K562 (cell line): ENCODE results near the gene CCDC171. TPM values are rescaled to one million over a fixed set of nuclear protein-coding genes. Genes with fewer than 3 reads are reported as not detected.

Experiments used
- ATAC-seq: fragments of 200-7000 bp; cut with Tn5 transposase; 3 replicates; pipeline ENCODE4 v1.9.1; 2020; ENCODE audit warnings: moderate library complexity
- BruUV-seq: library from RNA; stranded (reverse); fragments of 400-500 nt; replicated peaks from 2 replicates; lab custom pipeline; 2021; lab: Mats Ljungman, UMichigan
- CTCF ChIA-PET: fragments of 300-600 bp; formaldehyde crosslinking; extraction: SDS; loops from one replicate; lab custom pipeline; 2021; ENCODE audit warnings: low intra/inter-chr PET ratio; lab: Yijun Ruan, JAX
- POLR2A ChIA-PET: fragments of 300-600, 350-650 bp; sonication (Branson Sonifier 250); formaldehyde crosslinking; extraction: SDS; loops from one replicate; lab custom pipeline; 2021; ENCODE audit warnings: antibody characterized with exemption, inconsistent platforms; lab: Yijun Ruan, JAX
- DNase-seq, 4 experiments: peaks; one replicate each; pipeline versions ENCODE4 v3.0.0 to v3.0.0-alpha.2; 2011 to 2018; ENCODE audit warnings: low spot score in 3 of 4, mixed read lengths in 3 of 4; ENCODE audit errors: extremely low read depth in 1 of 4
- FAIRE-seq: peaks from 2 replicates; lab custom pipeline; 2011; peaks lifted over from hg19 to GRCh38; lab: Jason Lieb, UNC
- H2AFZ ChIP-seq: 2 replicates; pipeline ENCODE4 v1.6.0; 2011; ENCODE audit warnings: low read depth, low read length, control low read depth, inconsistent platforms
- H3K27ac ChIP-seq: fragments of 200-600 bp; 3 replicates; pipeline ENCODE4 v1.8.0; 2011; ENCODE audit warnings: low read depth, mild to moderate bottlenecking, control low read depth, inconsistent platforms, low read length, moderate library complexity, mixed read lengths; ENCODE audit errors: extremely low read depth
- H3K27me3 ChIP-seq, 2 experiments: fragments of 300-600 bp in 1 of 2; 2 replicates in 1 of 2; 3 replicates in 1 of 2; pipeline versions ENCODE4 v1.6.0 to v1.8.0; 2011; ENCODE audit warnings: inconsistent platforms in 2 of 2, low read length in 2 of 2, mild to moderate bottlenecking in 1 of 2, mixed read lengths in 1 of 2, moderate library complexity in 1 of 2; ENCODE audit not compliant: control insufficient read depth in 2 of 2, insufficient read depth in 2 of 2
- H3K36me3 ChIP-seq: fragments of 300-600 bp; 3 replicates; pipeline ENCODE4 v1.8.0; 2011; ENCODE audit warnings: mild to moderate bottlenecking, low read length, inconsistent platforms; ENCODE audit not compliant: control insufficient read depth, insufficient read depth
- H3K4me1 ChIP-seq, 2 experiments: fragments of 200-600 bp in 1 of 2; replicated peaks in 1 of 2; 2 replicates in 1 of 2; 3 replicates in 1 of 2; pipeline versions ENCODE4 v1.5.1 to v1.8.0; 2011; ENCODE audit warnings: inconsistent platforms in 2 of 2, low read length in 2 of 2, mild to moderate bottlenecking in 1 of 2, mixed read lengths in 1 of 2, moderate library complexity in 1 of 2; ENCODE audit not compliant: control insufficient read depth in 2 of 2, insufficient read depth in 2 of 2
- H3K4me2 ChIP-seq: 2 replicates; pipeline ENCODE4 v1.6.1; 2011; ENCODE audit warnings: low read length, control low read depth, inconsistent platforms, mixed read lengths; ENCODE audit not compliant: insufficient read depth
- H3K4me3 ChIP-seq: fragments of 200-600 bp; sonication (generic), shearing (Covaris generic); 2 replicates; pipeline ENCODE4 v1.5.1; 2016; ENCODE audit warnings: control low read depth, inconsistent platforms
- H3K79me2 ChIP-seq: fragments of 200-600 bp; 3 replicates; pipeline ENCODE4 v1.8.0; 2011; ENCODE audit warnings: low read length, inconsistent platforms; ENCODE audit not compliant: control insufficient read depth, insufficient read depth
- H3K9ac ChIP-seq, 2 experiments: 2 replicates each; pipeline versions ENCODE4 v1.6.0 to v1.6.1; 2011; ENCODE audit warnings: low read depth in 2 of 2, low read length in 2 of 2, control low read depth in 1 of 2, inconsistent platforms in 1 of 2, mild to moderate bottlenecking in 1 of 2, mixed read lengths in 1 of 2; ENCODE audit not compliant: insufficient read depth in 1 of 2
- H3K9me1 ChIP-seq: one replicate; pipeline ENCODE4 v1.6.0; 2011; ENCODE audit warnings: inconsistent platforms, mild to moderate bottlenecking, low read length, moderate library complexity; ENCODE audit not compliant: control insufficient read depth, insufficient read depth
- H3K9me3 ChIP-seq: replicated peaks from 2 replicates; pipeline ENCODE4 v1.5.1; 2011; ENCODE audit warnings: low read depth, low read length, inconsistent platforms; ENCODE audit not compliant: control insufficient read depth, insufficient read depth
- H4K20me1 ChIP-seq: replicated peaks from 2 replicates; pipeline ENCODE4 v1.6.1; 2011; ENCODE audit warnings: low read length, inconsistent platforms, mixed read lengths; ENCODE audit not compliant: control insufficient read depth, insufficient read depth
- ASH1L ChIP-seq: fragments of 450-650 bp; IDR thresholded peaks from 2 replicates; pipeline ENCODE4 v1.6.1; 2018; ENCODE audit warnings: borderline replicate concordance, mild to moderate bottlenecking, low read depth; ENCODE audit not compliant: partially characterized antibody
- CCNT2 ChIP-seq: IDR thresholded peaks from 2 replicates; pipeline ENCODE4 v1.6.1; 2011; ENCODE audit warnings: borderline replicate concordance, low read depth, mild to moderate bottlenecking, moderate library complexity, mixed read lengths, low read length; ENCODE audit not compliant: insufficient read length; ENCODE audit errors: extremely low read depth
- ILK ChIP-seq: fragments of 450-650 bp; IDR thresholded peaks from 2 replicates; pipeline ENCODE4 v1.6.1; 2016; ENCODE audit warnings: missing genetic modification characterization, low read depth, mild to moderate bottlenecking, missing compliant biosample characterization, moderate library complexity, borderline replicate concordance
- NRF1 ChIP-seq, 2 experiments: fragments of 450-650 bp; IDR thresholded peaks in 1 of 2; conservative IDR thresholded peaks in 1 of 2; 2 replicates each; pipeline ENCODE4 v1.6.1; 2014; ENCODE audit warnings: mild to moderate bottlenecking in 2 of 2
- ZFX ChIP-seq: sonication (generic); formaldehyde crosslinking; IDR thresholded peaks from 2 replicates; pipeline ENCODE4 v1.8.0; 2022; ENCODE audit warnings: mild to moderate bottlenecking, missing genetic modification reagents, moderate library complexity
- ZNF174 ChIP-seq: fragments of 250-450 bp; sonication (Bioruptor Pico); IDR thresholded peaks from 2 replicates; pipeline ENCODE4 v1.4.0; 2020; ENCODE audit warnings: mild to moderate bottlenecking
- ZNF253 ChIP-seq: fragments of 250-450 bp; sonication (Bioruptor Pico); conservative IDR thresholded peaks from 2 replicates; pipeline ENCODE4 v1.6.1; 2021; ENCODE audit warnings: mild to moderate bottlenecking
- ZNF384 ChIP-seq: IDR thresholded peaks from 2 replicates; pipeline ENCODE4 v1.6.1; 2012; ENCODE audit warnings: low read depth, low read length, improper control_type of control experiment
- ZNF586 ChIP-seq: fragments of 450-650 bp; formaldehyde crosslinking; conservative IDR thresholded peaks from 2 replicates; pipeline ENCODE4 v1.4.0; 2020; ENCODE audit warnings: mild to moderate bottlenecking, moderate library complexity
- ZNF696 ChIP-seq: fragments of 250-450 bp; sonication (Bioruptor Pico); conservative IDR thresholded peaks from 2 replicates; pipeline ENCODE4 v1.4.0; 2020; ENCODE audit warnings: mild to moderate bottlenecking, moderate library complexity
- WGBS: fragments of 100-300 bp; shearing (Covaris generic); methylation state at CpG from one replicate; pipeline ENCODE4 v1.1.6; 2016; ENCODE audit warnings: low coverage, mixed read lengths; ENCODE audit not compliant: insufficient coverage; ENCODE audit errors: missing lambda C conversion rate; 5-methylcytosine and 5-hydroxymethylcytosine counted together
- in situ Hi-C: fragments of 300-500 bp; cut with MboI; formaldehyde crosslinking; loops from 4 replicates; pipeline ENCODE4 v1.15.0; 2018; ENCODE audit warnings: inconsistent platforms, mixed read lengths
- intact Hi-C: fragments of 100-400 bp; cut with micrococcal nuclease; formaldehyde crosslinking; loops from 2 replicates; pipeline ENCODE4 v1.14.2; 2022
- polyA plus RNA-seq, 8 experiments: library from polyadenylated mRNA; depleted of rRNA in 4 of 8; stranded (reverse) in 5 of 8; unstranded in 3 of 8; fragments of >200 nt; fragmentation: Nextera tagmentation in 2 of 8; fragmentation: Illumina TruSeq in 1 of 8; extraction: Ambion mirVana in 2 of 8; extraction: Trizol in 1 of 8; gene quantifications; 2 replicates each; pipeline versions ENCODE4 v1.2.1 to v1.2.3, GENCODE V29; 2011 to 2014; ENCODE audit warnings: inconsistent platforms in 1 of 8, missing spikeins in 1 of 8
- total RNA-seq, 7 experiments: library from RNA; depleted of rRNA in 6 of 7; stranded (reverse); fragments of >200 nt in 6 of 7; fragmentation: Illumina TruSeq in 2 of 7; extraction: Trizol in 2 of 7; gene quantifications; 2 replicates each; pipeline versions ENCODE4 v1.2.1 to v1.2.3, GENCODE V29; 2011 to 2021; ENCODE audit warnings: low replicate concordance in 1 of 7
- TF ChIP-seq, protein P1 (sequence below): fragments of 450-650 bp; IDR thresholded peaks from 2 replicates; pipeline ENCODE4 v1.6.1; 2016; ENCODE audit warnings: low read depth, mild to moderate bottlenecking, moderate library complexity
- TF ChIP-seq, protein P2 (sequence below), 3 experiments: IDR thresholded peaks in 2 of 3; conservative IDR thresholded peaks in 1 of 3; 2 replicates each; pipeline ENCODE4 v1.5.1; 2011 to 2012; ENCODE audit warnings: low read length in 3 of 3, mild to moderate bottlenecking in 3 of 3, control low read depth in 2 of 3, improper control_type of control experiment in 1 of 3, inconsistent platforms in 1 of 3, low read depth in 1 of 3, mixed read lengths in 1 of 3, moderate library complexity in 1 of 3; ENCODE audit not compliant: insufficient read depth in 2 of 3
- TF ChIP-seq, protein P3 (sequence below): IDR thresholded peaks from 2 replicates; pipeline ENCODE4 v1.6.1; 2014; ENCODE audit warnings: antibody characterized with exemption

The CCDC171 gene
- total and polyA plus RNA-seq, 9 of the 15 experiments (the other 6 are each of a cell fraction or from before 2014, with no cell fraction given), result 0.08 to 3.8 (median 0.27) TPM

DNA sequence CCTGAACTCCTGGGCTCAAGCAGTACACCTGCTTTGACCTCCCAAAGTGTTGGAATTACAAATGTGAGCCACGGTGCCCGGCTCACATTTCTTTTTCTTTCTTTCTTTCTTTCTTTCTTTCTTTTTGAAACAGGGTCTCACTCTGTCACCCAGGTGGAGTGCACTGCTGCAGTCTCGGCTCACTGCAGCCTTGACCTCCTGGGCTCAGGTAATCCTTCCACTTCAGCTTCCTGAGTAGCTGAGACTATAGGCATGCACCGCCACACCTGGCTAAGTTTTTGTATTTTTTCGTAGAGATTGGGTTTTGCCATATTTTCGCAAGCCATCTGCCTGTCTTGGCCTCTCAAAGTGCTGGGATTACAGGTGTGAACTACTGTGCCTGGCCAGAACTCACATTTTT lies 183.7 kb downstream of the CCDC171 start:
- no peaks in the 10 kb centered on the region for H3K9me1 ChIP-seq
- H3K79me2 ChIP-seq, result no peaks in the 10 kb centered on the region
- H3K4me1 ChIP-seq, result no peaks in the 10 kb centered on the region
- FAIRE-seq (no peak), DNase-seq (no peak), ATAC-seq (no peak)
- no peaks in the 10 kb centered on the region for H3K27me3 ChIP-seq
- H4K20me1 ChIP-seq, result no peaks in the 10 kb centered on the region
- no peak for TF ChIP-seq ZFX (CRISPR knock-in tag)
- TF ChIP-seq ZNF384, result no peak
- TF ChIP-seq, protein P1, sequence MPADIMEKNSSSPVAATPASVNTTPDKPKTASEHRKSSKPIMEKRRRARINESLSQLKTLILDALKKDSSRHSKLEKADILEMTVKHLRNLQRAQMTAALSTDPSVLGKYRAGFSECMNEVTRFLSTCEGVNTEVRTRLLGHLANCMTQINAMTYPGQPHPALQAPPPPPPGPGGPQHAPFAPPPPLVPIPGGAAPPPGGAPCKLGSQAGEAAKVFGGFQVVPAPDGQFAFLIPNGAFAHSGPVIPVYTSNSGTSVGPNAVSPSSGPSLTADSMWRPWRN, result no peak
- in situ Hi-C loops (no loop called here), intact Hi-C loops (no loop called here)
- ChIA-PET CTCF (no interaction called here), POLR2A (no interaction called here)
- no peak overlapping the region for H3K4me3 ChIP-seq
- no TSS peak for BruUV-seq
- no peak overlapping the region for H3K9ac ChIP-seq
- H3K36me3 ChIP-seq, result no peaks in the 10 kb centered on the region
- H2AFZ ChIP-seq, result no peak overlapping the region
- WGBS, result 3% methylated on average over 6 of the region's 6 CpGs
- no peak overlapping the region for H3K4me2 ChIP-seq
- no peaks in the 10 kb centered on the region for H3K9me3 ChIP-seq
- H3K27ac ChIP-seq, result no peak overlapping the region

DNA sequence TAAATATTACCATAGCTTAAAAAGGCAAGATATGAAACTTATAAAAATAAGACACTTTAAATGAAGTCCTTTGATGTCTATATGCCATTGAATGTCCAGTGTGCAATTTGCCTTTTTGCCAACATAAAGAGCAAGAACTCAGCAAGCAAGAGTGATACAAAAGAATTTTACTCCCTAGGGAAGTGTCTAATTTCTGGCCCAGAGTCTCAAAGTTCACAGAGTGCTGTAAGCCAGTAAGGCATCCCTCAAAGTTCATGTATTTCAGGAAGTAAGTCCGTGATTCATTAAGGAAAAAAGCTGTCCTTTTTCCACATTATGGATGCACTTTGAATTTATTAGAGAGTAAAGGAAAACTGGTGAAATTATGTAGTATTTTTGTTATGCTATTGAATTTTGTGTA lies 185.2 kb downstream of the CCDC171 start:
- in situ Hi-C loops, result no loop called here
- no peak for TF ChIP-seq ZNF696 (CRISPR knock-in tag)
- no peak for TF ChIP-seq ZNF586
- no peak for TF ChIP-seq ASH1L
- TF ChIP-seq, protein P2, sequence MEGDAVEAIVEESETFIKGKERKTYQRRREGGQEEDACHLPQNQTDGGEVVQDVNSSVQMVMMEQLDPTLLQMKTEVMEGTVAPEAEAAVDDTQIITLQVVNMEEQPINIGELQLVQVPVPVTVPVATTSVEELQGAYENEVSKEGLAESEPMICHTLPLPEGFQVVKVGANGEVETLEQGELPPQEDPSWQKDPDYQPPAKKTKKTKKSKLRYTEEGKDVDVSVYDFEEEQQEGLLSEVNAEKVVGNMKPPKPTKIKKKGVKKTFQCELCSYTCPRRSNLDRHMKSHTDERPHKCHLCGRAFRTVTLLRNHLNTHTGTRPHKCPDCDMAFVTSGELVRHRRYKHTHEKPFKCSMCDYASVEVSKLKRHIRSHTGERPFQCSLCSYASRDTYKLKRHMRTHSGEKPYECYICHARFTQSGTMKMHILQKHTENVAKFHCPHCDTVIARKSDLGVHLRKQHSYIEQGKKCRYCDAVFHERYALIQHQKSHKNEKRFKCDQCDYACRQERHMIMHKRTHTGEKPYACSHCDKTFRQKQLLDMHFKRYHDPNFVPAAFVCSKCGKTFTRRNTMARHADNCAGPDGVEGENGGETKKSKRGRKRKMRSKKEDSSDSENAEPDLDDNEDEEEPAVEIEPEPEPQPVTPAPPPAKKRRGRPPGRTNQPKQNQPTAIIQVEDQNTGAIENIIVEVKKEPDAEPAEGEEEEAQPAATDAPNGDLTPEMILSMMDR (IDR thresholded peaks at IDR 0.05 in 2 of 3, conservative IDR thresholded peaks at IDR 0.05 in 1 of 3; ENCODE audit: insufficient read depth in 2 of 3, low read depth in 1 of 3, low read length in 3 of 3), result no peak
- TF ChIP-seq ZNF253, result no peak
- no peak for TF ChIP-seq CCNT2
- TF ChIP-seq ILK (tag), result no peak
- no peak for TF ChIP-seq ZNF174 (CRISPR knock-in tag)
- TF ChIP-seq NRF1 (conservative IDR thresholded peaks at IDR 0.05 in 1 of 2, IDR thresholded peaks at IDR 0.05 in 1 of 2), result no peak
- TF ChIP-seq, protein P3, sequence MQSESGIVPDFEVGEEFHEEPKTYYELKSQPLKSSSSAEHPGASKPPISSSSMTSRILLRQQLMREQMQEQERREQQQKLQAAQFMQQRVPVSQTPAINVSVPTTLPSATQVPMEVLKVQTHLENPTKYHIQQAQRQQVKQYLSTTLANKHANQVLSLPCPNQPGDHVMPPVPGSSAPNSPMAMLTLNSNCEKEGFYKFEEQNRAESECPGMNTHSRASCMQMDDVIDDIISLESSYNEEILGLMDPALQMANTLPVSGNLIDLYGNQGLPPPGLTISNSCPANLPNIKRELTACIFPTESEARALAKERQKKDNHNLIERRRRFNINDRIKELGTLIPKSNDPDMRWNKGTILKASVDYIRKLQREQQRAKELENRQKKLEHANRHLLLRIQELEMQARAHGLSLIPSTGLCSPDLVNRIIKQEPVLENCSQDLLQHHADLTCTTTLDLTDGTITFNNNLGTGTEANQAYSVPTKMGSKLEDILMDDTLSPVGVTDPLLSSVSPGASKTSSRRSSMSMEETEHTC, result no peak

More for the DNA sequence above, 185.2 kb downstream of the CCDC171 start:
- CTCF ChIA-PET, result no interaction called here
- no peaks in the 10 kb centered on the region for H3K36me3 ChIP-seq
- no peaks in the 10 kb centered on the region for H4K20me1 ChIP-seq
- POLR2A ChIA-PET, result no interaction called here
- no peak overlapping the region for H3K9ac ChIP-seq
- no peak overlapping the region for H3K27ac ChIP-seq
- H3K4me2 ChIP-seq, result no peak overlapping the region
- no peak overlapping the region for H2AFZ ChIP-seq
- no peak for ATAC-seq
- FAIRE-seq, result no peak
- no peaks in the 10 kb centered on the region for H3K79me2 ChIP-seq
- intact Hi-C loops, result no loop called here
- no peaks in the 10 kb centered on the region for H3K9me3 ChIP-seq
- H3K4me3 ChIP-seq, result no peak overlapping the region
- DNase-seq, result no peak
- H3K27me3 ChIP-seq, result no peaks in the 10 kb centered on the region
- 0% methylated on average over 1 of the region's 1 CpG for WGBS
- no TSS peak for BruUV-seq
- H3K4me1 ChIP-seq, result no peaks in the 10 kb centered on the region
- no peaks in the 10 kb centered on the region for H3K9me1 ChIP-seq
